ENCODE measurements around the gene RBM12. TPM values are rescaled to one million over a fixed set of nuclear protein-coding genes. Genes with fewer than 3 reads are reported as not detected.

The RBM12 gene
- 75.1 to 94.8 TPM (median 79.3 TPM) in 5 replicates for total RNA-seq (2022; extraction: Qiagen RNA extraction)

GRCh38 chr20:35664466-35665206 lies at the start of gene RBM12, which contains the start of gene CPNE1:
Gene RBM12 (minus strand): TSS chr20:35664900. CDS start chr20:35655322, 9,578 bp downstream.
Gene CPNE1 (minus strand): TSS chr20:35664900. CDS start chr20:35632923, 31,977 bp downstream.

GRCh38 chr20:35699127-35699956 lies 34.6 kb upstream of the RBM12 start, which contains the start of the genes NFS1 and ROMO1:
Gene NFS1 (minus strand): TSS chr20:35699352. CDS start chr20:35699288, 64 bp downstream.
Gene ROMO1 (plus strand): TSS chr20:35699405. CDS start chr20:35699633, 228 bp downstream.

GRCh38 chr20:35615667-35616464 lies 48.8 kb downstream of the RBM12 start, which contains the start of gene SPAG4:
Gene SPAG4 (plus strand): TSS chr20:35615829. CDS start chr20:35616004, 175 bp downstream.

Other genes with a start within 250 kb of the RBM12 start
- not detected in 5 replicates for gene GDF5, start 226.7 kb downstream of the RBM12 start, total RNA-seq (2022; extraction: Qiagen RNA extraction)
- gene CEP250, start 209.3 kb downstream of the RBM12 start, total RNA-seq (2022; extraction: Qiagen RNA extraction) = 18.4 to 31.4 TPM (median 27.1 TPM) in 5 replicates
- not detected in 5 replicates for gene C20orf173, start 135.2 kb downstream of the RBM12 start, total RNA-seq (2022; extraction: Qiagen RNA extraction)
- 218 to 245 TPM (median 235 TPM) in 5 replicates for gene ERGIC3, start 122.8 kb downstream of the RBM12 start, total RNA-seq (2022; extraction: Qiagen RNA extraction)
- 3.1 to 5.9 TPM (median 4.8 TPM) in 5 replicates for gene SPAG4, start 49.1 kb downstream of the RBM12 start, total RNA-seq (2022; extraction: Qiagen RNA extraction)
- gene CPNE1, start within 50 bp of the RBM12 start, total RNA-seq (2022; extraction: Qiagen RNA extraction) = 172 to 223 TPM (median 215 TPM) in 5 replicates
- 29.9 to 42.8 TPM (median 37.1 TPM) in 5 replicates for gene NFS1, start 34.5 kb upstream of the RBM12 start, total RNA-seq (2022; extraction: Qiagen RNA extraction)
- gene ROMO1, start 34.5 kb upstream of the RBM12 start, total RNA-seq (2022; extraction: Qiagen RNA extraction) = 343 to 392 TPM (median 375 TPM) in 5 replicates
- 181 to 218 TPM (median 200 TPM) in 5 replicates for gene RBM39, start 77.4 kb upstream of the RBM12 start, total RNA-seq (2022; extraction: Qiagen RNA extraction)
- 28.1 to 39.5 TPM (median 36.5 TPM) in 5 replicates for gene PHF20, start 107.1 kb upstream of the RBM12 start, total RNA-seq (2022; extraction: Qiagen RNA extraction)